IPS-20b (cell line): ENCODE results near the gene ABCG4.
"Not testable (repeated sequence)": the region's sequence is repeated elsewhere in the genome, so short reads cannot be mapped to it uniquely, and the experiment has no call there.

ENCODE experiments used
- H3K27ac ChIP-seq: one replicate; pipeline ENCODE4 v1.5.1; 2013; ENCODE audit warnings: low read length
- H3K27me3 ChIP-seq: 2 replicates; pipeline ENCODE4 v1.6.1; 2013; ENCODE audit warnings: mild to moderate bottlenecking, low read length, inconsistent platforms; ENCODE audit not compliant: insufficient read depth
- H3K36me3 ChIP-seq: 2 replicates; pipeline ENCODE4 v1.6.1; 2013; ENCODE audit warnings: low read depth, mild to moderate bottlenecking, inconsistent platforms, low read length, moderate library complexity; ENCODE audit not compliant: insufficient read depth
- H3K4me1 ChIP-seq: 2 replicates; pipeline ENCODE4 v1.6.1; 2013; ENCODE audit warnings: mild to moderate bottlenecking, control low read depth, inconsistent platforms, low read length, moderate library complexity; ENCODE audit not compliant: insufficient read depth
- H3K4me3 ChIP-seq: 2 replicates; pipeline ENCODE4 v1.5.1; 2013; ENCODE audit warnings: mild to moderate bottlenecking, low read length, inconsistent platforms
- H3K9ac ChIP-seq: 2 replicates; pipeline ENCODE4 v1.6.1; 2013; ENCODE audit warnings: low read depth, mild to moderate bottlenecking, inconsistent platforms, low read length, moderate library complexity
- H3K9me3 ChIP-seq: 2 replicates; pipeline ENCODE4 v1.6.1; 2013; ENCODE audit warnings: mild to moderate bottlenecking, low read depth, low read length, inconsistent platforms; ENCODE audit not compliant: insufficient read depth

ABCG4 gene

DNA sequence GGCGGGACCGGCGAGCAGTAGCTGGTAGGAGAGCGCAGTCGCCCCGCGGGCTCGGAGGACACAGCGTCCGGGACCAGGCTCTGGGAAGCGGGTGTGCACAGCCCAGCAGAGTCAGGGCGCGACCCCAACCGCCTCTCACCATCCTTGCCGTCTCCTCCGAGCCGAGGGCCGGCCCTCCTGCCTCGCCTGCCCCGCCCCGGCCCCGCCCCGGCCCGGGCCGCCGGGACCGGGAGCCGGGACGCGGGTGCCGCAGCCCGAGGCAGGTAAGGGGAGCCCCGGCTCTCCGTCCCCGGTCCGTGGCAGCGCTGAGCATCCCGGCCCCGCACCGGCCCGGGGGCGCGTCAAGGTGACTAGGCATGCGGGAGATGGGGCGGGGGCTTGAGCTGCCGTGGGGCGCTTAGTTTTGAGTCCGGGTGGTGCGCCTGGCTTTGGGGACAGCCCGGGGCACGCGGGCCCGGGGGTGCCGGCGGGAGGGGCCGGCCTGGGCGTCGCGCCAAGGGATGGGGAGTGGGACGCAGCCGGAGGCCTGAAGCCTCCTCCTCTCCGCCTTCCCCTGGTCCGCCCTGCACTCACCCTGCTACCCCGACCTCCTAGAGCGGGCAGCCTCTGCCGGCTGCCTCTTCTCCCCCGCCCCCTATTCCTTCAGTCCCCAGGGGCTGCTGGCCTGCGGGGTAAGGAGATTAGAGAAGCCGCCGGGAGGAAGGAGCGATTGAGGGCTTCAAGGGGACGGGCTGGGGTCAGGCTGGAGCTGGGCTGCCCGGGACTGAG lies at the start of gene ABCG4:
Gene ABCG4, plus strand, starts transcription at position 35 of the 768 bp plus-strand sequence. CDS start 914 bp downstream, outside the sequence.
- Histone ChIP-seq H3K27ac (no peak within 1 kb of the TSS), H3K4me3 (peak within 1 kb of the TSS; percentile 69), H3K9ac (no peak within 1 kb of the TSS)

GRCh38 chr11:119099711-119100110 lies 49.1 kb upstream of the ABCG4 start:
- Histone ChIP-seq H3K4me3 (peak overlapping the region; percentile 90; the same call in 1 of the 2 replicates), H3K27ac (no peak overlapping the region), H3K27me3 (no peaks in the 10 kb centered on the region), H3K4me1 (peaks cover 14% of the 10 kb centered on the region; the same call in 1 of the 2 replicates), H3K9me3 (no peaks in the 10 kb centered on the region), H3K36me3 (peaks cover 29% of the 10 kb centered on the region), H3K9ac (no peak overlapping the region; the same call in 1 of the 2 replicates)

More for the DNA sequence above, at the start of gene ABCG4:
- Histone ChIP-seq H3K36me3 (no peaks in the 10 kb centered on the region), H3K4me1 (no peaks in the 10 kb centered on the region), H3K9me3 (no peaks in the 10 kb centered on the region), H3K27me3 (peaks cover 73% of the 10 kb centered on the region)

- H3K4me3 ChIP-seq: peak overlapping the region; percentile 90
- no peak overlapping the region for H3K27ac ChIP-seq
- peaks cover 29% of the 10 kb centered on the region for H3K36me3 ChIP-seq
- peak overlapping the region; percentile 94; the same call in 1 of the 2 replicates for H3K9ac ChIP-seq
- H3K4me1 ChIP-seq: peaks cover 14% of the 10 kb centered on the region; the same call in 1 of the 2 replicates
- no peaks in the 10 kb centered on the region for H3K27me3 ChIP-seq
- H3K9me3 ChIP-seq: no peaks in the 10 kb centered on the region
These were observed 48.4 kb upstream of the ABCG4 start for GRCh38 chr11:119100246-119100970.

DNA sequence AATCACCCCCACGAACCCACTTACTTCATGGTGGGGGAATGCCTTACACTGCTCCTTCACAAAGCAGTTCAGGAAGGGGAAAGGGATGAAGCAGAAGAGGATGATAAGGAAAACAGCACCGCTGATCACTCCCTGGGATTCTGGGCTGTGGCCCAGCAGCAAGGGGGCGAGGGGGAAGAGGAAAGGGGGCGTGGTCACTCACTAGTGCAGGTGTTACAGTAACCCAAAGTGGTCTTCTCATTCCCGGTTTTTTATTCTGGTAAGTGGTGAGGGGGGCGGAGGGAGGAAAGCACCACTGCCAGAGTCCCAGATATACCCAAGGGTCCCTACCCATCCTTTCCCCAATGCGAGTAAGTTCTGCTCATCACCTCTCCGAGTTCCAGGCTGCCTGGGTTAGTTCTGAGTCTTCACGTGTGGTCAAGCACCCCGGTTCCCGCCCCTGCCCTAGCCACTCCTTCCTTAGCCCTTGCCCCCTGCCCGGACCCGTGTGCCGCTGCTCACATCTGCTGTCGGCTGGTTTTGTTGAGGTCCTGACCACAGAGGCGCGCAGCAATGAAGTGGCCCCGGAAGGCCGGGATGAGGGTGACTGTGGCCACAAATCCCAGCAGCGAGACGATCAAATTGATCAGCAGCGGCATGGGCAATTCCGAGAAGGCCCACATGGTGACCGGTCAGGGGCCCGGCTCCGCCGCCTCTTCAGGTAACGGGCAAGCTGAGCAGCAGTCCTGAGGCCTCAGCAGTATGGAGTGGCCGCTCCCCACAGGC lies 47.7 kb upstream of the ABCG4 start:
- H3K36me3 ChIP-seq: peaks cover 28% of the 10 kb centered on the region
- H3K4me1 ChIP-seq: peaks cover 11% of the 10 kb centered on the region; the same call in 1 of the 2 replicates
- H3K27ac ChIP-seq: no peak overlapping the region
- H3K4me3 ChIP-seq: peak overlapping the region; percentile 90
- H3K9ac ChIP-seq: peak overlapping the region; percentile 94
- no peaks in the 10 kb centered on the region; the same call in 1 of the 2 replicates for H3K27me3 ChIP-seq
- no peaks in the 10 kb centered on the region for H3K9me3 ChIP-seq

DNA sequence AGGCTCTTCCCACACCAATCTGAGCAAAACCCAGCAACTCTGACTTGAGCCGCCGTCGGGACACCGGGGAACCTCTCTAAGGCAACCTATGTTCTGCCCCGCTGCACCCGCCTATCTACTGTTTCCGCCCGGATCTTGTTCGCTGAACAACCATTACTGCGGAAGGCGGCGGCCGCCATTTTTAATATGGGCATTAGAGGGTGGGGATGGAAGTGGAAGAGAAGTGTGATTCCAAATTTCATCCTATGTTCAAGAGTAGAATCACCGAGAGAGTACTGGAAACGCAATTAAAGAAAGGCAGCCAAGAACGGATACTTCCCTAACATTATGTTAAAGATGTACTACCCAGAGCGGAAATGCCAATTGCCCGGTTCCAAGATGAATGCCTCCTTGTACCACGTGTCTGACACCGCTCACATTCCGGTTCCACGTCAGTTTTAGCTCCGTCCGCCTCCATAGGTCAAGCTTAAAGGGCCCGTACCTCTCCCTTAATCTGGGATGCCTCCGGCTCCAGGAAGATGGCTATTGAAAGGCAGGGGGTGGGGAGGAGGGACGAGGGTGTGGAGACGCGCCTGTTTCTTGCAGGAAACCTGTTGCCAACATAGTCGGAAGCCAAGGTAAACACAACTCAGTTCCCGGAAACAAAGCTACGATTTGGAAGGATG lies 47.0 kb upstream of the ABCG4 start, which contains the start of gene DPAGT1:
Gene DPAGT1, minus strand, starts transcription at position 95 of the 665 bp plus-strand sequence. CDS start 198 bp downstream, outside the sequence.
- Histone ChIP-seq H3K4me1 (peaks cover 17% of the 10 kb centered on the region; the same call in 1 of the 2 replicates), H3K27ac (peak within 1 kb of the TSS; percentile 88), H3K36me3 (peaks cover 21% of the 10 kb centered on the region), H3K9ac (peak within 1 kb of the TSS; percentile 94), H3K4me3 (peak within 1 kb of the TSS; percentile 90), H3K9me3 (no peaks in the 10 kb centered on the region), H3K27me3 (no peaks in the 10 kb centered on the region; the same call in 1 of the 2 replicates)

GRCh38 chr11:119103161-119103664 lies 45.6 kb upstream of the ABCG4 start:
- H3K9ac ChIP-seq: peak overlapping the region; percentile 94; the same call in 1 of the 2 replicates

GRCh38 chr11:119103793-119104192 lies 45.1 kb upstream of the ABCG4 start:
- H3K9me3 ChIP-seq: no peaks in the 10 kb centered on the region
- H3K9ac ChIP-seq: no peak overlapping the region
- no peak overlapping the region for H3K4me3 ChIP-seq
- no peak overlapping the region for H3K27ac ChIP-seq
- peaks cover 16% of the 10 kb centered on the region for H3K27me3 ChIP-seq
- peaks cover 17% of the 10 kb centered on the region; the same call in 1 of the 2 replicates for H3K4me1 ChIP-seq
- H3K36me3 ChIP-seq: peaks cover 2% of the 10 kb centered on the region; the same call in 1 of the 2 replicates

More at GRCh38 chr11:119103161-119103664, 45.6 kb upstream of the ABCG4 start:
- H3K4me1 ChIP-seq: peaks cover 17% of the 10 kb centered on the region; the same call in 1 of the 2 replicates
- H3K27ac ChIP-seq, H3K36me3 ChIP-seq, H3K9me3 ChIP-seq, H3K27me3 ChIP-seq: not testable (repeated sequence)
- peak overlapping the region; percentile 90; the same call in 1 of the 2 replicates for H3K4me3 ChIP-seq

- Histone ChIP-seq H3K27ac (no peak within 1 kb of the TSS), H3K9me3 (no peaks in the 10 kb centered on the region), H3K4me3 (peak within 1 kb of the TSS; percentile 67), H3K27me3 (peaks cover 24% of the 10 kb centered on the region), H3K36me3 (no peaks in the 10 kb centered on the region), H3K4me1 (peaks cover 10% of the 10 kb centered on the region; the same call in 1 of the 2 replicates), H3K9ac (peak within 1 kb of the TSS; percentile 57; the same call in 1 of the 2 replicates)
These were observed 42.0 kb upstream of the ABCG4 start, which contains the start of gene C2CD2L for GRCh38 chr11:119106564-119107537. Gene C2CD2L, plus strand, starts transcription at chr11:119107344. Its CDS starts 398 bp downstream, at chr11:119107742.

DNA sequence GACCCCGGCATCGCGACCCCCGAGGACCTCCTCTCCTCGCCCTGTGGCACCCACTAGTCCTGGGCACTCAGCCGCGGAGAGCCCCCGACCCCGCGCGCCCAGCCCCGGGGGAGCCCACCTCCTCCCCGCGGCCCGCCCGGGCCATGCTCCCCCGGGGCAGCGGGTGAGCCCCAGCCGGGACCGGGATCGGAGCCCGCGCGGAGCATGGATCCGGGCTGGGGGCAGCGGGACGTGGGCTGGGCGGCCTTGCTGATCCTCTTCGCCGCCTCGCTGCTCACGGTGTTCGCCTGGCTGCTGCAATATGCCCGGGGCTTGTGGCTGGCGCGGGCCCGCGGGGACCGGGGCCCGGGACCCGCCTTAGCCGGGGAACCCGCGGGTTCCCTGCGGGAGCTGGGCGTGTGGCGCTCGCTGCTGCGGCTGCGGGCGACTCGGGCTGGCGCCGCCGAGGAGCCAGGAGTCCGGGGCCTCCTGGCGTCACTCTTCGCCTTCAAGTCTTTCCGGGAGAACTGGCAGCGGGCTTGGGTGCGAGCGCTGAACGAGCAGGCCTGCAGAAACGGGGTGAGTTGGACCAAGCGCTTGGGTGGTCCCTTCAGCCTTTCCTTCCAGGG lies 41.2 kb upstream of the ABCG4 start:
- H3K4me1 ChIP-seq: peaks cover 10% of the 10 kb centered on the region; the same call in 1 of the 2 replicates
- H3K27ac ChIP-seq: no peak overlapping the region
- H3K27me3 ChIP-seq: peaks cover 24% of the 10 kb centered on the region
- H3K4me3 ChIP-seq: peak overlapping the region; percentile 67
- peak overlapping the region; percentile 37; the same call in 1 of the 2 replicates for H3K9ac ChIP-seq
- no peaks in the 10 kb centered on the region for H3K36me3 ChIP-seq
- no peaks in the 10 kb centered on the region for H3K9me3 ChIP-seq
